Breast epithelium (tissue), 3 donors: ENCODE measurements around the gene SH3GL3.

Experiments used
- POLR2A ChIP-seq: fragments of 450-650 bp; IDR thresholded peaks from one replicate; pipeline ENCODE4 v1.6.1; 2016; ENCODE audit warnings: antibody characterized with exemption, mild to moderate bottlenecking, moderate library complexity
- POLR2AphosphoS5 ChIP-seq, 3 donors: sonication (generic); formaldehyde crosslinking; IDR thresholded peaks; one replicate each; pipeline ENCODE4 v1.6.1; 2017; ENCODE audit warnings: antibody characterized with exemption in 3 of 3
- TF ChIP-seq, protein P1 (sequence below), 3 donors: fragments of 450-650 bp; IDR thresholded peaks; one replicate each; pipeline ENCODE4 v1.5.1; 2016 to 2017; ENCODE audit warnings: antibody characterized with exemption in 3 of 3, mild to moderate bottlenecking in 3 of 3, moderate library complexity in 3 of 3

DNA sequence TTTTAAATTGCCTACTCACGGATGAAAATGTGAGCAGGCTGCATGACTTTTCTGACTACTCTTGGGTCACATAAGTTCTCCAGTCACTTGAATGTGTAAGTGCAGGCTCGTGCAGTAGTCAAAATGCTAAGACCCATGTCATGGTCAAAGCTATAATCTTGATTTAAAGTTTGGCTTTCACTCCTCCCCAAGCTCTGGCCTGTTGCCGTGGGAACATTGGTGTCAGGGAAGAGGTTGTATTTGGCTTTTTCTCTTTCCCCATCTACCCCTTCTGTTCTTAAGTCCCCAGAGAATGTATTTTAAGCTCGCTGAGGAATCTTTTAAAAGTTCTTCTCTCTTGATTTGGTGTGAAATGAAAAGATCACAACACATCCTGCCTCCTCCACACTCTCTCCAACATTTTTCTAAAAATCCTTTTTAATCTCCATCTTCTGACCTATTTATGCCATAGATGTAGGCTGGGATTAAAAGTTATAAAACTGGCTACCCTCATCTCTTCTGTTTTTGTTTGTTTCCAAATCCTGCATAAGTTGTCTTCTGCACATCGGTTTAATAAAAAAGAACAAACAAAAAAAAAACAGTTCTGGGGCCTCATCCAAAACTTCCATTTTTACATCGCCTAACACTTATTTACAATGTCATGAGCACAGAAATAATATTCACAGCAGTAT is 145.4 kb downstream of the SH3GL3 start:
- TF ChIP-seq, protein P1, sequence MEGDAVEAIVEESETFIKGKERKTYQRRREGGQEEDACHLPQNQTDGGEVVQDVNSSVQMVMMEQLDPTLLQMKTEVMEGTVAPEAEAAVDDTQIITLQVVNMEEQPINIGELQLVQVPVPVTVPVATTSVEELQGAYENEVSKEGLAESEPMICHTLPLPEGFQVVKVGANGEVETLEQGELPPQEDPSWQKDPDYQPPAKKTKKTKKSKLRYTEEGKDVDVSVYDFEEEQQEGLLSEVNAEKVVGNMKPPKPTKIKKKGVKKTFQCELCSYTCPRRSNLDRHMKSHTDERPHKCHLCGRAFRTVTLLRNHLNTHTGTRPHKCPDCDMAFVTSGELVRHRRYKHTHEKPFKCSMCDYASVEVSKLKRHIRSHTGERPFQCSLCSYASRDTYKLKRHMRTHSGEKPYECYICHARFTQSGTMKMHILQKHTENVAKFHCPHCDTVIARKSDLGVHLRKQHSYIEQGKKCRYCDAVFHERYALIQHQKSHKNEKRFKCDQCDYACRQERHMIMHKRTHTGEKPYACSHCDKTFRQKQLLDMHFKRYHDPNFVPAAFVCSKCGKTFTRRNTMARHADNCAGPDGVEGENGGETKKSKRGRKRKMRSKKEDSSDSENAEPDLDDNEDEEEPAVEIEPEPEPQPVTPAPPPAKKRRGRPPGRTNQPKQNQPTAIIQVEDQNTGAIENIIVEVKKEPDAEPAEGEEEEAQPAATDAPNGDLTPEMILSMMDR (IDR thresholded peaks at IDR 0.05) = no peak
- no peak for TF ChIP-seq POLR2AphosphoS5 (IDR thresholded peaks at IDR 0.05)
- no peak for TF ChIP-seq POLR2A
